GM12875 (cell line): ENCODE measurements around the gene MICALL1.

ENCODE experiments used
- H3K4me3 ChIP-seq: one replicate; pipeline ENCODE4 v1.5.1; 2011; ENCODE audit warnings: low read depth, low read length, control low read depth
- CTCF ChIP-seq: IDR thresholded peaks from 2 replicates; pipeline ENCODE4 v1.5.1; 2011; ENCODE audit warnings: low read depth, mild to moderate bottlenecking, control low read depth, inconsistent platforms, low read length, moderate library complexity, borderline replicate concordance; ENCODE audit not compliant: insufficient read depth

MICALL1 gene

DNA sequence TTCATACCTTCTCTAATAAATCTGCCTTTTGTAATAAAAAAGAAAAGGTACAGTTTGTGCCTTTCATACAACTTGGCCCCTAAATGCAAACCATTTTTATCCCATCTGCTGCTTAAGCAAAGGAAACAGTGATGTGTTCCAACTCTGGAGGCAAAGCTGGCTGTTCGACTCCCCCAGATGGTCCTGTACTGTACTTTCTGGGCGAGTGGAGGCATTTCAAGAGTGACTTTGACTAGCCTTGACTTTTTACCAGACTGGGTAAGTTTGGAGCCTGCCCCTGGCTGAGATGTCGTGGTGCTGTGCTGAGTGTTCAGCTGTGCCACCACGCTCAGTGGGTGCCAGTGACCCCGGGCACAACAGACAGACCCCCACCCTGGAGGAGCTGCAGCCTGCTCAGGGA lies 10.2 kb downstream of the MICALL1 start:
- TF ChIP-seq CTCF: no peak
- no peak overlapping the region for H3K4me3 ChIP-seq

GRCh38 chr22:37917874-37918548 lies 11.9 kb downstream of the MICALL1 start:
- H3K4me3 ChIP-seq: no peak overlapping the region
- TF ChIP-seq CTCF: no peak

DNA sequence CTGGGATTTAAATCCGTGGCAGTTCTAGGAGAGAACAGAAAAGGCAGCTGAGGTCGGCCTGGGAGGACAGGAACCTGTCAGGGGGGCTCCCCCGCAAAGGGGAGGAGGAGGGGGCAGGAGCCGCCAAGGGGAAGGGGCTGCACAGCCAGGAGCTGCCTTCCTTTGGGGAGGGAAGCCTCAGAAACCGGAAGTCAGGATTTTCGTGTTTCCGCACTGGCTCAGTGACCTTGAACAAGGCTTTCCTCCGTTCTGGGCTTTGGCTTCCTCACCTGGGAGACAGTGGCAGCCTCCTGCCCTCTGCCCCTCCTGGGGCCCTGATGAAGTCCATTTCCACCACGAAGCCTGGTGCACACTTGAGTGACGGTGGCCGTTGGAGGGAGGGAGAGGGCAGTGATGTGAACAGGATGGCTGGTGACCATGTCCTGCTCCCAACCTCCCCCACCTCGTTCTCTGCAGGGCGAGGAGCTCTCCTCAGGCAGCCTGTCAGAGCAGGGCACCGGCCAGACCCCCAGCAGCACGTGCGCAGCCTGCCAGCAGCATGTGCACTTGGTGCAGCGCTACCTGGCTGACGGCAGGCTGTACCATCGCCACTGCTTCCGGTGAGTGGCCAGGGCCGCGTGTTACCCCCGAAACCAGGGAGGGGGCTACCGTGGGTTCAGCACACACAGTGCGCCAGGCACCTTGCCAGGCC lies 12.6 kb downstream of the MICALL1 start:
- no peak overlapping the region for H3K4me3 ChIP-seq
- no peak for TF ChIP-seq CTCF

DNA sequence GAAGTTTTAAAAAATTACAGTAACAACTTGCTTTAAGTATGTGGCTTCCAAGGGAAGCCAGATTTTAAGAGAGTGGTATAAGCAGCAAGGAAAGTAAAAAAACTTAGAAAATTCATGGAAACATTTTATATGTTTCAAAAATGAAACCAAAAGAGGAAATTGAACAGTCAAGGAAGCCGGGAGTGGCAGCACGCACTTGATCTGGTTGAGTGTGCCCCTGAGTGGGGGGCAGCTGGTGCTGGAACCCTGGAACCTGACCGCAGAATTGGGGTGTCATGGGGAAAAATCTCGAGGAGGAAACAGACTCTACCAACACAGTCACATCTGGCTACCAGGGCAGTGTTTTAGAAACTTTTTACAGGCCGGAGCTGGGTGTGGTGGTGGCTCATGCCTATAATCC lies 14.0 kb downstream of the MICALL1 start:
- no peak overlapping the region for H3K4me3 ChIP-seq
- TF ChIP-seq CTCF: no peak

DNA sequence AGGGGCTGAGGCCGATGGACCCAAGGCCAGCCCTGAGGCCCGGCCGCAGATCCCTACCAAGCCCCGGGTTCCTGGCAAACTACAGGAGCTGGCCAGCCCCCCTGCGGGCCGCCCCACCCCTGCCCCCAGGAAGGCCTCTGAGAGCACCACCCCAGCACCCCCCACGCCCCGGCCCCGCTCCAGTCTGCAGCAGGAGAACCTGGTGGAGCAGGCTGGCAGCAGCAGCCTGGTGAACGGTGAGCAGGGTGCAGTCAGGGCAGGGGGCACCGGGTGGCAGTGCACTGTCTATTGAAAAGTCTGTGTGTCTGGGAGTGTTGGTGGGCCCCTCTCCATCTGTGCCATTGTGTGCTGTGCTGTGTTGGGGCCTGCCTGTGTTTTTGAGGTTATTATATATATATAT lies 16.1 kb downstream of the MICALL1 start:
- TF ChIP-seq CTCF: no peak
- H3K4me3 ChIP-seq: no peak overlapping the region

DNA sequence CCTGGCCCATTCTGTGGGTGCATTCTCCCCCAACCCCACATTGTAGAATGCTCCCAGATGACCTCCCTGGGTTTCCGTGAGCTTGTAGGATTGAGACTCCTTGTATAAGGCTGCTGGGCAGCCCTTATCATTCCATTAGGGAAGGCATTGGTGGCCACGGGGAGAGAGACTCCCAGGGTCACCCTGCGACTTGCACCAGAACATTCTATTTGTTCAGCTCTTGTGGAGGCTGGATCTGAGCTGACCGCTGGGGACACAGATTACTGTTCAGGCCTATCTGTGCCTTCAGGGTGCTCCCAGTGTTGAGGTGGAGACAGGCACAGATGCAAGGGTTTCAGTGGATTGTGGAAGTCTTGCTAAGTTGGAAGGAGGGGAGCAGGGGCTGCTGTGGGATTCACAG lies 17.8 kb downstream of the MICALL1 start:
- TF ChIP-seq CTCF: no peak

More for the DNA sequence above, 17.8 kb downstream of the MICALL1 start:
- no peak overlapping the region for H3K4me3 ChIP-seq
